ENCODE measurements around the gene TBC1D24.
"Not testable (repeated sequence)": the region's sequence is repeated elsewhere in the genome, so short reads cannot be mapped to it uniquely, and the experiment has no call there.

TBC1D24 gene

DNA sequence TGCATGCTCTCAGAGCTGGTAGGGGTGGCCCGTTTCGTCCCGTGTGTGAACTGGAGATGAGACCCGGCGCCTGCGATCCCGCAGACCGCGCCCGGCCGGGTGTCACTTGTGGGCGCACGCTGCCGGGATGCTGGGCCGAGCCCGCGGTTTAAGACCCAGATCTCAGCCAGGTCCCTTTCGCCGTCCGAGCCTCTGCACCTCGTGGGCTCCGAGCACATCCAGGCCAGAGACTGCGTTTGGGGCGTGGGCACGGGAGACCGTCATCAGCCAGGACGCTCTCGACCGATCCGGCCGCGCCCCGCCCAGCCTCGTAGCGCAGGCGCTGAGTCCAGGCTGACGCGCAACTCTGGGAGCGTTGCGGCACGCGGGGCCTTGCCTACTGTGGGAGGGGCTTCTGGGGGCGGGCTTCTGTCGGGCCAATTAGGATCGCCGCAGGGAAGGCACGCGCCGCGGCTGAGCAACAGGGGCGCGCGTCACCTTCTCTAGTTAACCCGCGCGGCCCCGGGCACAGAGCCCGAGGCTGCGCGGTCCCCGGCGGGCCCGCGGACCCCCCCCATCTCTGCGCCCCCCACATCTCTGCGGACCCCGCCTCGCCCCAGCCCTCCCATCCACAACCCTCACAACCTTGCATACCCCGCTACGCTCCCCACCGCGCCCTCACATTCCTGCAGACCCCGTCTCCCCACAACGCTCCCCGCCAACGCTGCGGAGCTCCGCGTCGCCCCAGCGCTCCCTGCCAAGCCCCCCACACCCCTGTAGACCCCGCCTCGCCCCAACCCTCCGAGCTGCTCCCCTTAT is 57.0 kb downstream of the TBC1D24 start:
- H3K9me2 ChIP-seq (ENCODE audit: low read depth, low read length): no peaks in the 10 kb centered on the region

DNA sequence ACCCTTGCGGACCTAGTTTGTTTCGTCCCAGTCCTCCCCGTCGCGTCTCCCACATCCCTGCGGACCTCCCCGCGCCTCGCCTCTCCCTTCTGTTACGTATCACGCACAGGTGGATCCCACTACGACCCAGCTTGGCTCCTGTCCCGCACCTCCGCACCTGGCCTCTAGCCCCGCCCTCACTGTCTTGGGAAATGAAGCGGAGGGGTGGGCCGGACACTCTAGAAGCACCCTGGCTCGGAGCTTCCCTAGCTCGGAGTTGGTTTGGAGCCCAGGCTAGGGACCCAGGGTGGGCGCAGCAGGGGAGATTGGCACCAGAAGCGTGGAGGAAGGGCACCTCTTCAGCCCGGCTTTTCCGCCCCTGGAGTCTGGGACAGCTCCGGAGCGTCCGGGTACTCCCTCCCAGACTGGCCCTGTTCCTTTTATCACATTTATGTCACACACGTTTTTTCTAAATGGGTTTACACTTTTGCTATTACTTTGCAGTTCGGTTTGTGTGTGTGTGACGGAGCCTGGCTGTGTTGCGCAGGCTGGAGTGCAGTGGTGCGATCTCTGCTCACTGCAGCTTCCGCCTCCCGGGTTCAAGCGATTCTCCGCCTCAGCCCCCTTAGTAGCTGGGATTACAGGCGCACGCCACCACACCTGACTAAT is 57.7 kb downstream of the TBC1D24 start:
- H2AFZ ChIP-seq (ENCODE audit: low read length): no peak overlapping the region
- H4K20me1 ChIP-seq (ENCODE audit: insufficient read depth, low read length): no peaks in the 10 kb centered on the region

More for the DNA sequence above, 57.0 kb downstream of the TBC1D24 start:
- no peaks in the 10 kb centered on the region for H3K9me3 ChIP-seq (ENCODE audit: low read length)
- peak overlapping the region; percentile 77 for H3K9ac ChIP-seq (ENCODE audit: low read length)
- no peak overlapping the region for H2AFZ ChIP-seq (ENCODE audit: low read length)
- H3K27me3 ChIP-seq (ENCODE audit: insufficient read depth, low read length): no peaks in the 10 kb centered on the region
- TF ChIP-seq, protein P1, sequence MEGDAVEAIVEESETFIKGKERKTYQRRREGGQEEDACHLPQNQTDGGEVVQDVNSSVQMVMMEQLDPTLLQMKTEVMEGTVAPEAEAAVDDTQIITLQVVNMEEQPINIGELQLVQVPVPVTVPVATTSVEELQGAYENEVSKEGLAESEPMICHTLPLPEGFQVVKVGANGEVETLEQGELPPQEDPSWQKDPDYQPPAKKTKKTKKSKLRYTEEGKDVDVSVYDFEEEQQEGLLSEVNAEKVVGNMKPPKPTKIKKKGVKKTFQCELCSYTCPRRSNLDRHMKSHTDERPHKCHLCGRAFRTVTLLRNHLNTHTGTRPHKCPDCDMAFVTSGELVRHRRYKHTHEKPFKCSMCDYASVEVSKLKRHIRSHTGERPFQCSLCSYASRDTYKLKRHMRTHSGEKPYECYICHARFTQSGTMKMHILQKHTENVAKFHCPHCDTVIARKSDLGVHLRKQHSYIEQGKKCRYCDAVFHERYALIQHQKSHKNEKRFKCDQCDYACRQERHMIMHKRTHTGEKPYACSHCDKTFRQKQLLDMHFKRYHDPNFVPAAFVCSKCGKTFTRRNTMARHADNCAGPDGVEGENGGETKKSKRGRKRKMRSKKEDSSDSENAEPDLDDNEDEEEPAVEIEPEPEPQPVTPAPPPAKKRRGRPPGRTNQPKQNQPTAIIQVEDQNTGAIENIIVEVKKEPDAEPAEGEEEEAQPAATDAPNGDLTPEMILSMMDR (IDR thresholded peaks at IDR 0.05; ENCODE audit: low read length): no peak
- H3K79me2 ChIP-seq (ENCODE audit: insufficient read depth, low read length): no peaks in the 10 kb centered on the region
- no peaks in the 10 kb centered on the region for H4K20me1 ChIP-seq (ENCODE audit: insufficient read depth, low read length)
- peaks cover 15% of the 10 kb centered on the region for H3K4me1 ChIP-seq (ENCODE audit: insufficient read depth, low read length, severe bottlenecking)
- H3K4me2 ChIP-seq (ENCODE audit: low read length): peak overlapping the region; percentile 74
- H3K27ac ChIP-seq (ENCODE audit: low read depth, low read length, poor library complexity, severe bottlenecking): peak overlapping the region; percentile 83
- peaks cover 25% of the 10 kb centered on the region; the same call in 1 of the 2 replicates for H3K36me3 ChIP-seq (ENCODE audit: insufficient read depth, low read length)
- H3F3A ChIP-seq (ENCODE audit: insufficient read depth, low read length): no peaks in the 10 kb centered on the region
- H3K4me3 ChIP-seq (ENCODE audit: low read depth, low read length, poor library complexity, severe bottlenecking): peak overlapping the region; percentile 61

DNA sequence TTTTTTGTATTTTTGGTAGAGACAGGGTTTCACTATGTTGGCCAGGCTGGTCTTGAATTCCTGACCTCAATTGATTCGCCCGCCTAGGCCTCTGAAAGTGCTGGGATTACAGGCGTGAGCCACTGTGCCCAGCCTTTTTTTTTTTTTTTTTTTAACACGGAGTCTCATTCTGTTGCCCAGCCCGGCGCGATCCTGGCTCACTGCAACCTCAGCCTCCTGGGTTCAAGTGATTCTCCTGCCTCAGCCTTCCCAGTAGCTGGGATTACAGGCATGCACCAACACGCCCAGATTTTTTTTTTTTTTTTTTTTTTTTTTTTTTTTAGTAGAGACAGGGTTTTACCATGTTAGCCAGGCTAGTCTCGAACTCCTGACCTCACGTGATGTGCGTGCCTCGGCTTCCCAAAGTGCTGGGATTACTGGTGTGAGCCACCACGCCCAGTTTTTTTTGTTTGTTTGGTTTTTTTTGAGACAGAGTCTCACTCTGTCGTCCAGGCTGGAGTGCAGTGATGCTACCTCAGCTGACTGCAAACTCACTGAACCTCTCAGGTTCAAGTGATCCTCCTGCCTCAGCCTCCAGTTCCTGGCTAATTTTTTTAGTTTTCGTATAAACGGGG is 58.3 kb downstream of the TBC1D24 start:
- not testable (repeated sequence) for H3K9me3 ChIP-seq (ENCODE audit: low read length)
- peaks cover 15% of the 10 kb centered on the region for H3K4me1 ChIP-seq (ENCODE audit: insufficient read depth, low read length, severe bottlenecking)
- peak overlapping the region; percentile 74 for H3K4me2 ChIP-seq (ENCODE audit: low read length)

More for the DNA sequence above, 57.7 kb downstream of the TBC1D24 start:
- Histone ChIP-seq H3K4me1 (ENCODE audit: insufficient read depth, low read length, severe bottlenecking) (peaks cover 15% of the 10 kb centered on the region), H3K4me2 (ENCODE audit: low read length) (peak overlapping the region; percentile 74), H3K79me2 (ENCODE audit: insufficient read depth, low read length) (no peaks in the 10 kb centered on the region), H3K9me2 (ENCODE audit: low read depth, low read length) (no peaks in the 10 kb centered on the region), H3K27me3 (ENCODE audit: insufficient read depth, low read length) (no peaks in the 10 kb centered on the region), H3K4me3 (ENCODE audit: low read depth, low read length, poor library complexity, severe bottlenecking) (peak overlapping the region; percentile 61), H3K9ac (ENCODE audit: low read length) (peak overlapping the region; percentile 68), H3K27ac (ENCODE audit: low read depth, low read length, poor library complexity, severe bottlenecking) (peak overlapping the region; percentile 83), H3K36me3 (ENCODE audit: insufficient read depth, low read length) (peaks cover 18% of the 10 kb centered on the region; the same call in 1 of the 2 replicates), H3F3A (ENCODE audit: insufficient read depth, low read length) (no peaks in the 10 kb centered on the region), H3K9me3 (ENCODE audit: low read length) (no peaks in the 10 kb centered on the region)
- no peak for TF ChIP-seq EZH2 (IDR thresholded peaks at IDR 0.05; ENCODE audit: borderline replicate concordance, low read length)
- TF ChIP-seq, protein P1 (IDR thresholded peaks at IDR 0.05; ENCODE audit: low read length): no peak

More for the DNA sequence above, 58.3 kb downstream of the TBC1D24 start:
- H3F3A ChIP-seq (ENCODE audit: insufficient read depth, low read length); H2AFZ ChIP-seq (ENCODE audit: low read length); H3K79me2 ChIP-seq (ENCODE audit: insufficient read depth, low read length); H3K9me2 ChIP-seq (ENCODE audit: low read depth, low read length); H3K27me3 ChIP-seq (ENCODE audit: insufficient read depth, low read length); H4K20me1 ChIP-seq (ENCODE audit: insufficient read depth, low read length): not testable (repeated sequence)
- H3K36me3 ChIP-seq (ENCODE audit: insufficient read depth, low read length): peaks cover 12% of the 10 kb centered on the region; the same call in 1 of the 2 replicates
- peak overlapping the region; percentile 68; the same call in 1 of the 2 replicates for H3K9ac ChIP-seq (ENCODE audit: low read length)
- peak overlapping the region; percentile 61 for H3K4me3 ChIP-seq (ENCODE audit: low read depth, low read length, poor library complexity, severe bottlenecking)
- H3K27ac ChIP-seq (ENCODE audit: low read depth, low read length, poor library complexity, severe bottlenecking): peak overlapping the region; percentile 83

Data from OCI-LY1 (cell line).